Activated CD4-positive, alpha-beta T cell treated with anti-CD3 and anti-CD28 coated beads, Interleukin-2, amount 10 ng/mL, durations not matched to agents 24 days and 14 days (primary cell): ENCODE data around the gene PFKL. TPM values are rescaled to one million over a fixed set of nuclear protein-coding genes. Genes with fewer than 3 reads are reported as not detected.
A peak's percentile ranks its signal among the peaks of the same experiment; 100 is the strongest.
"Not testable (repeated sequence)": the region's sequence is repeated elsewhere in the genome, so short reads cannot be mapped to it uniquely, and the experiment has no call there.

ENCODE experiments used
- DNase-seq: peaks from one replicate; pipeline ENCODE4 v3.0.0; 2022
- H3K27ac Mint-ChIP-seq: one replicate; pipeline ENCODE4 v1.8.0; 2022; ENCODE audit warnings: mild to moderate bottlenecking, mixed read lengths
- H3K27me3 Mint-ChIP-seq: one replicate; pipeline ENCODE4 v1.8.0; 2022; ENCODE audit warnings: mixed read lengths
- H3K36me3 Mint-ChIP-seq: one replicate; pipeline ENCODE4 v1.8.0; 2022; ENCODE audit warnings: low read depth, mild to moderate bottlenecking, mixed read lengths
- H3K4me1 Mint-ChIP-seq: one replicate; pipeline ENCODE4 v1.8.0; 2021; ENCODE audit warnings: mixed read lengths
- H3K4me3 Mint-ChIP-seq: one replicate; pipeline ENCODE4 v1.8.0; 2022; ENCODE audit warnings: mild to moderate bottlenecking, moderate library complexity, mixed read lengths
- H3K9me3 Mint-ChIP-seq: one replicate; pipeline ENCODE4 v1.8.0; 2021; ENCODE audit warnings: mixed read lengths
- intact Hi-C: fragments of 100-400 bp; cut with micrococcal nuclease; formaldehyde crosslinking; loops from one replicate; pipeline ENCODE4 v1.15.1; 2023
- total RNA-seq: library from RNA; stranded (reverse); gene quantifications from 2 replicates; pipeline ENCODE4 v1.2.3, GENCODE V29; 2022

Gene PFKL
- total RNA-seq, 1 donor from 2014 or later, result 157 TPM

GRCh38 chr21:44337941-44338895 is 38.4 kb downstream of the PFKL start:
- Mint-ChIP-seq H3K9me3 (no peaks in the 10 kb centered on the region), H3K27ac (peak overlapping the region; percentile 70), H3K4me1 (peaks cover 13% of the 10 kb centered on the region), H3K27me3 (no peaks in the 10 kb centered on the region), H3K4me3 (peak overlapping the region; percentile 52), H3K36me3 (peaks cover 4% of the 10 kb centered on the region)
- intact Hi-C loops, result loop anchor here (2.0 to 5.0 kb wide), 6 partner anchors 41 to 1849 kb away; partner anchors contain the start of genes PCBP3, PKNOX1 and PTTG1IP
- peak; percentile 80 for DNase-seq

GRCh38 chr21:44338971-44339910 is 39.4 kb downstream of the PFKL start, which contains the start of gene CFAP410:
Gene CFAP410 (minus strand): TSS chr21:44339390. CDS start chr21:44339194, 196 bp downstream.
- H3K4me3 Mint-ChIP-seq, result peak within 1 kb of the TSS; percentile 93
- intact Hi-C loops, result loop anchor here (1.0 to 5.0 kb wide), 7 partner anchors 42 to 1848 kb away; partner anchors contain the start of genes LRRC3, PCBP3, PKNOX1 and PTTG1IP
- peak; percentile 99 for DNase-seq
- peak within 1 kb of the TSS; percentile 92 for H3K27ac Mint-ChIP-seq
- H3K4me1 Mint-ChIP-seq, result peaks cover 13% of the 10 kb centered on the region
- H3K27me3 Mint-ChIP-seq, result no peaks in the 10 kb centered on the region
- H3K36me3 Mint-ChIP-seq, result peaks cover 4% of the 10 kb centered on the region
- no peaks in the 10 kb centered on the region for H3K9me3 Mint-ChIP-seq

- H3K27ac Mint-ChIP-seq, H3K27me3 Mint-ChIP-seq, intact Hi-C loops, H3K36me3 Mint-ChIP-seq, H3K4me3 Mint-ChIP-seq, H3K9me3 Mint-ChIP-seq, DNase-seq: not testable (repeated sequence)
- peaks cover 13% of the 10 kb centered on the region for H3K4me1 Mint-ChIP-seq
Measured at GRCh38 chr21:44341726-44342458, 42.0 kb downstream of the PFKL start.

- peaks cover 12% of the 10 kb centered on the region for H3K4me1 Mint-ChIP-seq
- intact Hi-C loops, H3K4me3 Mint-ChIP-seq, DNase-seq, H3K36me3 Mint-ChIP-seq, H3K9me3 Mint-ChIP-seq, H3K27ac Mint-ChIP-seq, H3K27me3 Mint-ChIP-seq: not testable (repeated sequence)
Measured at GRCh38 chr21:44342981-44343380, 43.1 kb downstream of the PFKL start.

GRCh38 chr21:44344541-44345183 is 44.8 kb downstream of the PFKL start:
- peaks cover 19% of the 10 kb centered on the region for H3K27me3 Mint-ChIP-seq
- no peak overlapping the region for H3K27ac Mint-ChIP-seq
- no peaks in the 10 kb centered on the region for H3K36me3 Mint-ChIP-seq
- peaks cover 8% of the 10 kb centered on the region for H3K4me1 Mint-ChIP-seq
- intact Hi-C loops, result no loop called here
- H3K9me3 Mint-ChIP-seq, result no peaks in the 10 kb centered on the region
- H3K4me3 Mint-ChIP-seq, result no peak overlapping the region
- no peak for DNase-seq

GRCh38 chr21:44345495-44345894 is 45.6 kb downstream of the PFKL start:
- Mint-ChIP-seq H3K27ac (no peak overlapping the region), H3K4me1 (peaks cover 1% of the 10 kb centered on the region), H3K4me3 (no peak overlapping the region), H3K27me3 (peaks cover 19% of the 10 kb centered on the region), H3K9me3 (no peaks in the 10 kb centered on the region), H3K36me3 (no peaks in the 10 kb centered on the region)
- intact Hi-C loops, result no loop called here
- no peak for DNase-seq

GRCh38 chr21:44347911-44348451 is 48.1 kb downstream of the PFKL start:
- intact Hi-C loops, result no loop called here
- peaks cover 10% of the 10 kb centered on the region for H3K4me1 Mint-ChIP-seq
- no peak for DNase-seq
- no peaks in the 10 kb centered on the region for H3K9me3 Mint-ChIP-seq
- peaks cover 22% of the 10 kb centered on the region for H3K27me3 Mint-ChIP-seq
- no peak overlapping the region for H3K27ac Mint-ChIP-seq
- H3K36me3 Mint-ChIP-seq, result no peaks in the 10 kb centered on the region
- H3K4me3 Mint-ChIP-seq, result no peak overlapping the region

- H3K27me3 Mint-ChIP-seq, result peaks cover 22% of the 10 kb centered on the region
- intact Hi-C loops, result no loop called here
- peaks cover 18% of the 10 kb centered on the region for H3K4me1 Mint-ChIP-seq
Measured at GRCh38 chr21:44348861-44349260, 49.0 kb downstream of the PFKL start.

GRCh38 chr21:44349416-44349846 is 49.6 kb downstream of the PFKL start:
- H3K36me3 Mint-ChIP-seq, result peaks cover under 1% of the 10 kb centered on the region
- no peak overlapping the region for H3K4me3 Mint-ChIP-seq
- H3K27ac Mint-ChIP-seq, result no peak overlapping the region
- H3K27me3 Mint-ChIP-seq, result peaks cover 22% of the 10 kb centered on the region
- intact Hi-C loops, result no loop called here
- no peak for DNase-seq
- no peaks in the 10 kb centered on the region for H3K9me3 Mint-ChIP-seq
- H3K4me1 Mint-ChIP-seq, result peaks cover 24% of the 10 kb centered on the region

More at GRCh38 chr21:44348861-44349260, 49.0 kb downstream of the PFKL start:
- no peak overlapping the region for H3K4me3 Mint-ChIP-seq
- H3K27ac Mint-ChIP-seq, result no peak overlapping the region
- H3K36me3 Mint-ChIP-seq, result no peaks in the 10 kb centered on the region
- no peak for DNase-seq
- no peaks in the 10 kb centered on the region for H3K9me3 Mint-ChIP-seq

- H3K4me1 Mint-ChIP-seq, result peaks cover 31% of the 10 kb centered on the region
- DNase-seq, result no peak
- peaks cover 6% of the 10 kb centered on the region for H3K36me3 Mint-ChIP-seq
- H3K27me3 Mint-ChIP-seq, result peaks cover 22% of the 10 kb centered on the region
- H3K4me3 Mint-ChIP-seq, result no peak overlapping the region
- intact Hi-C loops, result no loop called here
- no peak overlapping the region for H3K27ac Mint-ChIP-seq
- H3K9me3 Mint-ChIP-seq, result no peaks in the 10 kb centered on the region
Measured at GRCh38 chr21:44349847-44350772, 50.3 kb downstream of the PFKL start.

- H3K36me3 Mint-ChIP-seq, result peaks cover 12% of the 10 kb centered on the region
- peaks cover 38% of the 10 kb centered on the region for H3K4me1 Mint-ChIP-seq
- intact Hi-C loops, result no loop called here
- H3K27ac Mint-ChIP-seq, result no peak overlapping the region
- peaks cover 22% of the 10 kb centered on the region for H3K27me3 Mint-ChIP-seq
- DNase-seq, result no peak
- no peak overlapping the region for H3K4me3 Mint-ChIP-seq
- H3K9me3 Mint-ChIP-seq, result no peaks in the 10 kb centered on the region
Measured at GRCh38 chr21:44350773-44351481, 51.1 kb downstream of the PFKL start.
